Kasumi-1 (cell line): ENCODE results near the gene POLL.
A peak's percentile ranks its signal among the peaks of the same experiment; 100 is the strongest.

Experiments used
- DNase-seq, 2 experiments: peaks; one replicate each; lab custom pipeline; 2025; lab: John Stamatoyannopoulos, UW

The POLL gene

DNA sequence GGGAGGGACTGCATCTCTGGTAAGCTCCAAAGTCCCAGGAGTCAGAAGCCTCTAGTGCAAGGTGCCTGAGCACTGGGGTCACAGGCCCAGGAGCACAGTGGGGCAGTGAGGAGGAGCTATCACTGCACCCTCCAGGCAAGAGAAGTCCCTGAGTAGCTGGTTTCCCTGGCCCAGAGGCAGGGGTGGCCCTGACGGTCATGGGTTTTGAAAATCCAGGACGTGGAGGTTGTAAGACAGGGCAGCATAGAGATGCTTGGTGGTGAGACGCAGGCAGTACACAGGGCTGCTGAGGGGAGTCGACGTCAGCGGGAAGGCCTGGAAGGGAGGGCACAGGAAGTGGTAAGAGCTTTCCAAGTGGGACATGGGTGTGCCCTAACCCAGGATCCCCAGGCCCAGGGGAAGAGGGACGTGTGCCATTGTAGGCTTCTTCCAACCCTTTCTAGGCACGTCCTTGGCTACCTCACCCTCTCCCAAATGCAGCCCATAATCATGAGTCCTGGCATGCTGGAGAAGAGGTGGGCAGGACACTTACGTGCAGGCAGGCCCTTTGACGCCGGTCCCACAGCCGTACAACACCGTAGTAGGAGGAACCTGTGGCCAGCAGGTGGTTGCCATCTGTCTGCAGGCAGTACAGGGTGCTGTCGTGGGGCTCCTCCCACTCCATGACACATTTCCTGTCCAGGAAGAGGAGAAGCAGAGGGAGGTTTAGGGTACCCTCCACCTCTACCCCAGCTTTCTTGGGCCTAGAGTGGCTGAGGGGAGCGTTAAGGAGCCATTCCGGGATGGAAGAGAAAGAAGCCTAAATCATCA, 23.2 kb upstream of the POLL start:
- no peak for DNase-seq

DNA sequence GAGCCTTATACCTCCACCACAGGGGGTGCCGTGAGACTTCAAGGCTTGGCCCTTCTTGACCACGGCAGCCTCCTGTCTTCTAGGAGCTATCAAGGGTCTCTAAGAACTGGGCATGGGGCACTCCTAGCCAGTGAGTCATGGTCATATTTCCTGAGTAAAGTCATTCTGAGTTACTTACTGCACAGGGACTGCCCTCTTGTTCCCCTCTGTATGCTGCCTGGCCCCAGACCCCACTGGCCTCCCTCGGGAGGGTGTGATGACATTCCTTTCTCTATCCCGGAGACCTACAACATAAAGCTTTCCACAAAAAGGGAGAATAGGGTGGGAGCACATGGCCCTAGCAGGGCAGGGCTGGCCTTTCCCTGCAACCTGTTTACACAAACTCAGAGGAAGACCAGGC, 21.4 kb upstream of the POLL start:
- no peak for DNase-seq

DNA sequence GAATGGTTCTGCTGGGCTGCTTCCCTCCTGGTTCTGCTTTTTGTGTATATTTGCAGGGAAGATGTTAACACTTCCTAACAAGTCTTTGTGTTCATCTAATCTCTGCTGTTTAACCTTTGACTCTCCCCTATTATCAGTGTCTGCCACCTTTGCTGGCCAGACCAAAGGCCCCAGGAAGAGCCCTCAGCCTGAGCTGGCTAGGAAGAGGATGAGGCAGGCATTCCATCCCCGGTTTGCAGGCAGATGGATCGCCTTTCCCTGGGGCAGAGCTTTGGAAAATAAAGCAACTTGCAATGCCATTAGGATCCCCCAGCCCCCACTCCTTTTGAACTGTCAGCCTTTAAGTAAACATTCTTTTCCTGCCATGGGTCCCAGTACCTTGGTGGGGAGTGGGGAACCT, 19.1 kb upstream of the POLL start:
- no peak for DNase-seq

- peak; percentile 96 to 98 for DNase-seq
These were observed 14.8 kb upstream of the POLL start for GRCh38 chr10:101602761-101603398.

- no peak for DNase-seq
These were observed 13.5 kb upstream of the POLL start for GRCh38 chr10:101601541-101601940.

- DNase-seq = no peak
These were observed 9.2 kb upstream of the POLL start for GRCh38 chr10:101597091-101597900.

DNA sequence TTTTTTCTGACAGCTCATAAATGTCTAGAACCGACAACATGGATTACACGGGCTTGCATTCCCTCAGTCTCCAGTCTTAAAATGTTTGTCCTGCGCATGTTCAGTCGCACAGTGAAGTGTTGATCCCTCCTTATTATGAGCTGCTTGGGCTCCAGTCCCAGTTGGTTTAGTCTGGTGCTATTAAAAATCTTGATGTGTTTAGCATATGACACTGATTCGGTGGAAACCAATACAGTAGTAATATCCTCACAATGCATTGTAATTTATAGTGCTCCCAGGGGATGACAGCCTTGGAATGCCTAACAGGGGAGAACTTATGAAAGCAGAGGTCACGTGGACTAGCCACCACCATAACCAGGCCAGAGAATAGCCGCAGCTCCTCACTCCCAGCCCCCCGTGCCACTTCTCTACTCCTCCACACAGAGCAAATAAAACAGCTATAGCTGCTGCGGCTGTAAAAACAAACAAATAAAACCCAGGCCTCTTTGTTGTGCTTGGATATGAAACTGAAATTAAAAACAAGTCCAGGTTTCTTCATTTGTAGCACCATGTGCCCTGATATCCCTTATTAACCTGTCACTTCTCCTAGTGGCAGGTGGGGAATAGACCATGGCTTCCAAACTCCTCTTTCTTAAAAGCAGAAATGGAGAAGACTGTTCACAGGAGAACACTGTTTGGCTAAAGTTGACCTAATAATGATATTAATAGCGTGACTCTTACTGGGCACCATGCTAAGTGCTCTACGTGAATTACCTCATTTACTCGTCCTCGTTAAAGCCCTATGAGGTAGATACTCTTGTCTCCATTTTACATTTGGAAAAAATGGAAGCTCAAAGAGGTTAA, 7.8 kb upstream of the POLL start:
- no peak for DNase-seq

DNA sequence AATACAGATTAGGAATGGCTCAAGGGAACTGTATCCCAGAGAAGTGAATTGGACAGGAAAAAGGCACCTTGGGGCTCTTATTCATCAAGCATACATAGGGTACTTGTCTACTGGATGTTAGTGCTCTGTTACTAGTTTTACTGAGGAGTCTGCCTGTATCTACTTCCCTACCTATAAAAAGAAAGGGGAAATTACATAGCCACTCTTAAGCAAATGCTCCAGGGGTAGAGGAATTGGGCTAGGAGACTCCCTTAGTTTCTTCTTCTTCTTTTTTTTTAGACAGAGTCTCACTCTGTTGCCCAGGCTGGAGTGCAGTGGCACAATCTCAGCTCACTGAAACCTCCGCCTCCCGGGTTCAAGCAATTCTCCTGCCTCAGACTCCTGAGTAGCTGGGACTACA, 5.3 kb upstream of the POLL start:
- DNase-seq = peak; percentile 88 to 89

DNA sequence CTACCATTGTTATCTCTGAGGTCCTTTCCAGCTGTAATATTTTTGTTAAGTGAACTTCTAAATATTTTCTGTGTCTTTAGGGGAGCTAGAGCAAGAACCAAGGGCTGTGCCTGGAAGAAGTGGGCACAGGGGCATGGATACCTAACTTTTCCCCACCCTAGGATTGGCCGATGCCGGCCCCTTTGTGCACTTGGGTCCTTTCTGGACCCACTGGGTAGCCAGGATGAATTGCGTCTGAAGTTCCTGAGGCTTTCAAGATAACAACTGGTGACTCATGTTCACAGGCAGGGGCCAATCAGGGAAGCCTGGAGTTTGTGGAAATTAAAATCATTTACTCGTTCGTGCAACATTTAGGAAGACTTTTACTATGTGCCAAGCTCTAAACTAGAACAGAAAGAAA, 822 bp upstream of the POLL start:
- DNase-seq = no peak

DNA sequence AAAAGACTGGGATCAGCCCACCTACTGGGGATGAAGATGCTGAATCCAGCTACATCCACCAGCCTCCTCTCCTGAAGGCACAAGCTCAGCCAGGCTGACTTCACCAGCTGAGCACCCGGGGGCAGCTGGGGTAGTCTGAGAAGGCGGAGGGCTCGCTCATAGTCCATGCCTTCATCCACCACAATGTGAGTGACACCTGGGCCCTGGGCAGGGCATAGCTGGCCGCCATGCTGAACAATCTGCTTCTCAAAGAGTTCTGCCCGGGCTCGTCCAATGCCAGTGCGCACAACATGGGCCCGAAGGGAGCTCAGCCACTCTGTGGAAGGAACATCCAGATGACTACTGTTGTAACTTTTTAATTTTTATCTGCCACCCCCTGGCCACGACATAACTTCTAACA, 2.2 kb downstream of the POLL start:
- no peak for DNase-seq

- DNase-seq = no peak
These were observed 7.3 kb downstream of the POLL start for GRCh38 chr10:101580486-101581399.

- DNase-seq = no peak
These were observed 8.6 kb downstream of the POLL start for GRCh38 chr10:101579516-101579870.

- no peak for DNase-seq
These were observed 9.1 kb downstream of the POLL start for GRCh38 chr10:101578803-101579515.

DNA sequence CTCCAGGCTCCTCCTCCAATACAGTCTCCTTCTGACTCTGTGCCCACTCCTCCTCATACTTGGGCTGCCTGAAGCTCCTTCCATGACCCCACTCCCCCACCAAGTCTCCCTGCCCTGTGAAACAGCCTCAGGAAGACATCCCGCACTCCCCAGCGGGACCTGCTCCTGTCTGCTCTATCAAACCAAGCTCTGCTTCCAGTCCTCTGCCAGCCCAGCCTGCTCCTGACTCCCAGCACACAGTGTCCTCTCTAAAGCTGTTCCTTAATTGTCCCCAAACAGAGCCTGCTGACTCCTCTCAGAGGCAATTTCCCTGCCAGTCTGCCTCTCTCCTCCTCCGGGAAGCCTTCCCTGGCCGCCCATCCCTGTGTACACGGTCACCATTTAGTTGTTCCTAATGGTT, 9.9 kb downstream of the POLL start:
- DNase-seq = no peak

DNA sequence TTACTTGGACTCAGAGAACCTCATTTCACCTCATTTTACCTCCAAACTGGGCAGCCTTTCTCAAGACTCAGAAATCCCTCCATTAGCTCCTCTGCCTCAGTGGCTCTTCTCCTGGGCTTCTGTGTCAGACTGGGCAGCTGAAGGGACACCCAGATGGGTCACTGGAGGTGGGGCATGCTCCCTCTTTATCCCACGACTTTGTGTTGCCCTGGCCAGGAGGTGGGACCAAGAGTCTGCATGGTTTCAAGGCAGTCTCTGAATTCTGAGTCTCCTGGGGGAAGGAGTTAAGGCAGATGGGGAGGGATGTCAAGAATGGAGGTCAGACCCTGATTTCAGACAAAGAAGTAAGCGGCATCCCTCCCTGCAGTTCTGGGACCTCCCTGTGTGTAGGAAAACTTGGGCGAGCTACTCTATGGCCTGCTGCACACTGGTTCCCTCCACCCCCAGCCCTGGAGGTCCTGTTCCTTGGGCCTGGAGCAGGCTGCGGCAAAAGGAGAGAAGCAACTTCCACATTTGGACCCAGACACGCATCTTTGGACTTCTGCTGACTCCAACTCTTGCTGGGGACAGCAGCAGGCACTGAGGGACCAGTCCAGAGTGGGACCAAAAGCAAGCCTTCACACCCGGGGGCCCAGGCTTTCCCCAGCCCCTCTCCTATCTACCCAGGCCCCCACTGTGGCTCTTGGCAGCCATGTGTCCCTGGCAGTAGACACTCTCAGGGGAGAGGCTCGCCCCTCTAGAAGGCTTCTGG, 10.8 kb downstream of the POLL start:
- DNase-seq = no peak

DNA sequence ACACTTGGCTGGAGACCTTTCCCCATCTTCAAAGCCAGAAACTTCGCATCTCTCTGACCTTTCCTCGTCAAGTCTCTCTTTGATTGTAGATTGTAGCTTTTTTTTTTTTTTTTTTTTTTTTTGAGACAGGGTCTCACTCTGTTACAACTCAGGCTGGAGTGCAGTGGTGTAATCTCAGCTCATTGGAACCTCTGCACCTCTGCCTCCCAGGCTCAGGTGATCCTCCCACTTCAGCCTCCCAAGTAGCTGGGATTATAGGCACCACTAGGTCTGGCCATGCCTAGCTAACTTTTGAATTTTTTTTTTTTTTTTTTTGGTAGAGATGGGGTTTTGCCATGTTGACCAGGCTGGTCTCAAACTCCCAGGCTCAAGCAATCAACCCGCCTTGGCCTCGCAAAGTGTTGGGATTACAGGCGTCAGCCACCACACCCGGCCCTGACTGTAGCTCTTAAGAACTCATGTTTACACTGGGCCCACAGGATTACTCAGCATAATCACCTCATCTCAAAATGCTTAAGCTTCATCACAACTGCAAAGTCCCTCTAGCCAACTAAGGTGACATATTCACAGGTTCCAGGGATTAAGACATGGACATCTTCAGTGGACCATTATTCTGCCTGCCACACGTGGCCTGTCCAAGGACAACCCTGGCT, 11.7 kb downstream of the POLL start:
- DNase-seq = no peak

GRCh38 chr10:101575580-101576210, 12.4 kb downstream of the POLL start:
- no peak for DNase-seq

DNA sequence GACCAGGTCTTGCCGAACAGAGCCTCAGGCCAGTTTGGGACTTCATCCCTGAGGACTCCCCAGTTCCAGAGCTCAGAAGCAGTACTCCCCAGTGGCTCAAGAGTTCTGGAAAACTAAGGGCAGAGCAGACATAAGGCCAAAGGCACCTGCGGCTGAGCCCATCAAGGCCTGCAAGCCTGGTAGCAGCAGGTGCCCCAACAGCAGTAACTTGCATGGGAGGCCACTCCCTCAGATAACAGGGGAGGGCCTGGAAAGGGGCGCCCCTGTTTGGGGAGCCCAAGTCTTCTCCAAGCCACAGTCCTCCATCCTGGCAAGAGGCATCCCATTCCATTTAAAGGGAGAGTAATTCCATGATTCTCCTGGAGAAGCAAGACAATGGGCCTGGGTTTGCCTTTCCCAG, 13.0 kb downstream of the POLL start:
- no peak for DNase-seq
